ENCODE results near the gene HNRNPM.

The HNRNPM gene

GRCh38 chr19:8487137-8487851, 42.5 kb downstream of the HNRNPM start:
- peak; percentile 67 for DNase-seq

- DNase-seq, result no peak
Observed at GRCh38 chr19:8488365-8488764, 43.6 kb downstream of the HNRNPM start.

GRCh38 chr19:8489561-8490394, 45.0 kb downstream of the HNRNPM start:
- DNase-seq, result no peak

GRCh38 chr19:8490395-8490760, 45.6 kb downstream of the HNRNPM start:
- DNase-seq, result no peak

- no peak for DNase-seq
Observed at GRCh38 chr19:8490873-8491272, 46.1 kb downstream of the HNRNPM start.

- no peak for DNase-seq
Observed at GRCh38 chr19:8491574-8491973, 46.8 kb downstream of the HNRNPM start.

- no peak for DNase-seq
Observed at GRCh38 chr19:8494158-8494557, 49.4 kb downstream of the HNRNPM start.

GRCh38 chr19:8498295-8498694, 53.5 kb downstream of the HNRNPM start:
- DNase-seq, result no peak

GRCh38 chr19:8499048-8499833, 54.5 kb downstream of the HNRNPM start:
- DNase-seq, result no peak

GRCh38 chr19:8500158-8500557, 55.4 kb downstream of the HNRNPM start:
- DNase-seq, result no peak

GRCh38 chr19:8501516-8501915, 56.7 kb downstream of the HNRNPM start:
- DNase-seq, result no peak

- DNase-seq, result no peak
Observed at GRCh38 chr19:8501981-8502380, 57.2 kb downstream of the HNRNPM start.

- no peak for DNase-seq
Observed at GRCh38 chr19:8503510-8503909, 58.7 kb downstream of the HNRNPM start.

- DNase-seq, result no peak
Observed at GRCh38 chr19:8504171-8504570, 59.4 kb downstream of the HNRNPM start.

GRCh38 chr19:8504919-8505318, 60.1 kb downstream of the HNRNPM start:
- no peak for DNase-seq

GRCh38 chr19:8505680-8506401, 61.1 kb downstream of the HNRNPM start:
- peak; percentile 77 for DNase-seq

GRCh38 chr19:8506402-8506957, 61.7 kb downstream of the HNRNPM start:
- DNase-seq, result no peak

- no peak for DNase-seq
Observed at GRCh38 chr19:8510589-8511115, 65.9 kb downstream of the HNRNPM start.

- DNase-seq, result no peak
Observed at GRCh38 chr19:8511573-8512101, 66.9 kb downstream of the HNRNPM start.

GRCh38 chr19:8512115-8512967, 67.6 kb downstream of the HNRNPM start:
- DNase-seq, result peak; percentile 41

All from activated CD4-positive, alpha-beta T cell treated with anti-CD3 and anti-CD28 coated beads, Interleukin-2, amount 50 U/mL, for 16 hours (primary cell).